Epithelial cell of proximal tubule (primary cell): ENCODE data around the gene ZNF491. TPM values are rescaled to one million over a fixed set of nuclear protein-coding genes. Genes with fewer than 3 reads are reported as not detected.
A peak's percentile ranks its signal among the peaks of the same experiment; 100 is the strongest.
"Not testable (repeated sequence)": the region's sequence is repeated elsewhere in the genome, so short reads cannot be mapped to it uniquely, and the experiment has no call there.

Experiments
- DNase-seq: peaks from one replicate; pipeline ENCODE4 v3.0.0-alpha.2; 2011; ENCODE audit warnings: low read depth
- H3K4me3 ChIP-seq: 2 replicates; pipeline ENCODE4 v1.5.1; 2011; ENCODE audit warnings: low read depth, mild to moderate bottlenecking, low read length
- total RNA-seq: library from RNA; depleted of rRNA; stranded (reverse); fragments of >200 nt; gene quantifications from 2 replicates; pipeline ENCODE4 v1.2.3, GENCODE V29; 2015
- TF ChIP-seq, protein P1 (sequence below): conservative IDR thresholded peaks from 2 replicates; pipeline ENCODE4 v1.5.1; 2012; ENCODE audit warnings: low read depth, mild to moderate bottlenecking, low read length

ZNF491 gene
- total RNA-seq, 1 donor from 2014 or later = 0.17 TPM

DNA sequence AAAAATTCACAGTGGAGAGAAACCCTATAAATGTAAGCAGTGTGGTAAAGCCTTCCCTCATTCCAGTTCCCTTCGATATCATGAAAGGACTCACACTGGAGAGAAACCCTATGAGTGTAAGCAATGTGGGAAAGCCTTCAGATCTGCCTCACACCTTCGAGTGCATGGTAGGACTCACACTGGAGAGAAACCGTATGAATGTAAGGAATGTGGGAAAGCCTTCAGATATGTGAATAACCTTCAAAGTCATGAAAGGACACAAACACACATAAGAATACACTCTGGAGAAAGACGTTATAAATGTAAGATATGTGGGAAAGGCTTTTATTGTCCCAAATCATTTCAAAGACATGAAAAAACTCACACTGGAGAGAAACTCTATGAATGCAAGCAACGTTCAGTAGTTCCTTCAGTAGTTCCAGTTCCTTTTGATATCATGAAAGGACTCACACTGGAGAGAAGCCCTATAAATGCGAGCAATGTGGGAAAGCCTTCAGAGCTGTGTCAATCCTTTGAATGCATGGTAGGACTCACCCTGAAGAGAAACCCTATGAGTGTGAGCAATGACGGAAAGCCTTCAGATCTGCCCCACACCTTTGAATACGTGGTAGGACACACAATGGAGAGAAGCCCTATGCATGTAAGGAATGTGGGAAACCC, 34.1 kb downstream of the ZNF491 start:
- TF ChIP-seq, protein P1, sequence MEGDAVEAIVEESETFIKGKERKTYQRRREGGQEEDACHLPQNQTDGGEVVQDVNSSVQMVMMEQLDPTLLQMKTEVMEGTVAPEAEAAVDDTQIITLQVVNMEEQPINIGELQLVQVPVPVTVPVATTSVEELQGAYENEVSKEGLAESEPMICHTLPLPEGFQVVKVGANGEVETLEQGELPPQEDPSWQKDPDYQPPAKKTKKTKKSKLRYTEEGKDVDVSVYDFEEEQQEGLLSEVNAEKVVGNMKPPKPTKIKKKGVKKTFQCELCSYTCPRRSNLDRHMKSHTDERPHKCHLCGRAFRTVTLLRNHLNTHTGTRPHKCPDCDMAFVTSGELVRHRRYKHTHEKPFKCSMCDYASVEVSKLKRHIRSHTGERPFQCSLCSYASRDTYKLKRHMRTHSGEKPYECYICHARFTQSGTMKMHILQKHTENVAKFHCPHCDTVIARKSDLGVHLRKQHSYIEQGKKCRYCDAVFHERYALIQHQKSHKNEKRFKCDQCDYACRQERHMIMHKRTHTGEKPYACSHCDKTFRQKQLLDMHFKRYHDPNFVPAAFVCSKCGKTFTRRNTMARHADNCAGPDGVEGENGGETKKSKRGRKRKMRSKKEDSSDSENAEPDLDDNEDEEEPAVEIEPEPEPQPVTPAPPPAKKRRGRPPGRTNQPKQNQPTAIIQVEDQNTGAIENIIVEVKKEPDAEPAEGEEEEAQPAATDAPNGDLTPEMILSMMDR = no peak
- no peak overlapping the region for H3K4me3 ChIP-seq
- DNase-seq = no peak

DNA sequence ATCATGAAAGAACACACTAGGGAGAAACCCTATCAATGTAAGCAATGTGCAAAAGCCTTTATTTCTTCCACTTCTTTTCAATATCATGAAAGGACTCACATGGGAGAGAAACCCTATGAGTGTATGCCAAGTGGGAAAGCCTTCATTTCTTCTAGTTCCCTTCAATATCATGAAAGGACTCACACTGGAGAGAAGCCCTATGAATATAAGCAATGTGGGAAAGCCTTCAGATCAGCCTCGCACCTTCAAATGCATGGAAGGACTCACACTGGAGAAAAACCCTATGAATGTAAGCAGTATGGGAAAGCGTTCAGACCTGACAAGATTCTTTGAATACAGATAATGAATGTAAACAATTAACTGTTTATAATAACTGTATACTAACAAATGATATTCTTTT, 35.2 kb downstream of the ZNF491 start:
- TF ChIP-seq, protein P1 = no peak
- H3K4me3 ChIP-seq = no peak overlapping the region
- no peak for DNase-seq

DNA sequence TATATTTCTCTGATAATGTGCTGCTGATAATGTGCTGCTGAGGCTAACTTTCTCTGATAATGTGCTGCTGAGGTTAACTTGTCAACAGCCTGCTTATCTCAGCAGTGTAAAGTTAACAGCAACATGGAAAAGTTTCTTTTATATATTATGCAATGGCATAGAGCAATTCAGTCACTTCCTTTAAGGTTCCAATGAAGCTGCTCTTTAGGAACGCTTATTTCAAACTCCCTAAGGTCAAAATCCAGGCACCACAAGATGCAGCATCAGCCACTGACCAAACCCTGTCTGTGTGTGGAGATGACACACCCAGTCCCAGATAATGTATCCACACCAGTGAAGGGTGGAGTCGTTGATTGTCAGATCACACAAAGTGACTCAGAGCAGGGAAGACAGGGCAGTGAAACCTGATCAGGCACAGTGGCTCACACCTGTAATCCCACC, 37.3 kb downstream of the ZNF491 start:
- not testable (repeated sequence) for H3K4me3 ChIP-seq, DNase-seq

DNA sequence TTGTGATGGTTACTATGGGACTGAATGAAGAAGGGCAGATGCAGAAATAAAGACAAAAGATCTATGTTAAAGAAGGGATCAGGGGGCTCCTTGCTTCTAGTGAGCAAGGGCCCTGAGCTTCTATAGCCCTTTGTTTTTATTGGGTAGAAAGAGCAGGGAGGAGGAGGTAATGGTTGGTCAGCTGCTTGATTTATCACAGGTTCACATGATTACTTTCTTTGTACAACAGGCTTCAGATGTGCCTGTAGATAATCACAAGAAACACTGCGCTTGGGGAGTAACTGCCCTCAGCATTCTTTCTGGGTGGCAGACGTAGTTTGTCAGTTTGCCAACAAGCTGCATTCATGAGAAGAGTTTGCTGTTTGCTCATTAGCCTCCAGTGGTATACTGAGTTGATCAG, 45.4 kb downstream of the ZNF491 start:
- H3K4me3 ChIP-seq = no peak overlapping the region
- TF ChIP-seq, protein P1 = no peak
- no peak for DNase-seq

DNA sequence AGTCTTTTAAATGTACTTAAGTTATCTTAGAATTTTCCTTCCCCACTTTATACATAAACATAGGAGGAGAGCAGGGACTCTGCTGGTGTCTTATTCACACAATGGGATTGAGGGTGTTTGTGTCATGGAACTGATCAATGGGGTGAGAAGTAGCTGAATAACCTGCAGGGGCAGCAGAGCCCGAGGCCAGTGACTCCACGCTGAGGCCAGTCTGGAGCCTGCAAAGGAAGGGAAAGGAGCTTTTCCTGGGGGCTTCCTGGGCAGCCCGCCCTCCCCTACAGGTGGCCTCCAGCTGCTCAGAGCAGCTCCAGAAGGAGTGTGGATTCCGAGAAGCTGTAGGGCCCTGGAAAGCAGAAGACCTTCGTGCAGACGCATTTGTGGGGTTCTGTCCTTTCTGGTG, 49.3 kb downstream of the ZNF491 start:
- H3K4me3 ChIP-seq, DNase-seq: not testable (repeated sequence)

DNA sequence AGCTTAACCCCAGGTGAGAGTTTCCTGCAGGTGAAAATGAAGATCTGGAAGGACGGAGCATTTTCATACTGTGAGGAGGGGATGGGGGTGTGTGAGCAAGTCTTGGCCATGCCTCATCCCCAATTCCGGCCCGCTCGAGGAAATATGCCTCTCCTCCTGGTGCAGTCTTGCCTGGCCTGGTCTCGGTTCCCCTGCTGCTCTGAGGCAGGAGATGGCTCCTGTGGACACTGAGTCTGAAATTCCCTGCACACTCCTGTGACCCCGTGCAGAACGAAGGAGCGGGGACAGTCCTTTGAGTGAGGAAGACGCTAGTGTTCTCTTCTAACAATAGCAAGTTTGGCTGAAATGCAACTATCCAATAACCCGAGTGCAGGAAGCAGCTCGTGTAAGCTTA, 49.9 kb downstream of the ZNF491 start:
- DNase-seq = no peak
- TF ChIP-seq, protein P1 = no peak
- H3K4me3 ChIP-seq = peak overlapping the region; percentile 66

DNA sequence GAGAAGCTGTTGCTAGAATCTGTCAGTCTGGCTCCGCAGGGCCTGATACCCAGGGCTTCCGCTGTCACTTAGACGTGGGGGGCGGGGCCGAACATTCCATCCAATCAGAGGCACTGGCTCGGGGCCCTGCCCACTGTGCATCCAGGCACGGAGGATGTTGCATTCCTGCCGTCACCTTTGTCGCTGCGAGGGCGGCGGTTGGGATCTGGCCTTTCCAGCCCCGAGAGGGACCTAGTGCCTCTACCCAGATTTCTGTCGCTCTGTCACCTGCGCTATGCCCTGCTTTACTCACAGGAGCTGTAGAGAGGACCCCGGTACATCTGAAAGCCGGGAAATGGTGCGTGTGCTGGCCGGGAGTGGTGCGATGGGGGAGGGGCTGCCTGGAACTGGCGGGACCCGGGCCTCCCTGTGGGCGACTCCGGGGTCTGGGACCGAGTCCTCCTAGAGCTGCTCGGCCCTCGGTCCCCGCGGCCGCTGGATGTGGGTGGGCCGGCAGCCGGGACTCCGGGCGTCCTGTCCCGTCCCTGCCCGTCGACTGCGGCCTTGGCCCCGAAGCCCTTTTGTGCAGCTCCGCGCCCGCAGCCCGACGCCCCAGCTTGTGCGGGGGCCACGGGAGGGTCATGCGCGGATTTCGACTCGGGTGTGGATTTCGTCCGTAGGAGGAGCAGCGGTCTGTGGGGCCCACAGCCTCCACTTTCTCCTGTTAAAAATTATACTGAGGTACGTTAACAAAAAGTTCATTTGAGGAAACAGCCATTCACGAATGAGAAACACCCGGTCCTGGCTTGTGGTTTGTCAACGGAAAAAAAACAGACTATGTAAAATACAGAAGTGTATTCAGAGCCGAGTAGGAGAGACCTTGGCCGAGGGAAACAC, 50.5 kb downstream of the ZNF491 start, which contains the start of gene ZNF439:
ZNF439 (plus strand) TSS at position 133 of the 876 bp plus-strand sequence; CDS start at position 275, 142 bp downstream.
- peak; percentile 9 for DNase-seq
- TF ChIP-seq, protein P1 = no peak
- peak within 1 kb of the TSS; percentile 66 for H3K4me3 ChIP-seq

DNA sequence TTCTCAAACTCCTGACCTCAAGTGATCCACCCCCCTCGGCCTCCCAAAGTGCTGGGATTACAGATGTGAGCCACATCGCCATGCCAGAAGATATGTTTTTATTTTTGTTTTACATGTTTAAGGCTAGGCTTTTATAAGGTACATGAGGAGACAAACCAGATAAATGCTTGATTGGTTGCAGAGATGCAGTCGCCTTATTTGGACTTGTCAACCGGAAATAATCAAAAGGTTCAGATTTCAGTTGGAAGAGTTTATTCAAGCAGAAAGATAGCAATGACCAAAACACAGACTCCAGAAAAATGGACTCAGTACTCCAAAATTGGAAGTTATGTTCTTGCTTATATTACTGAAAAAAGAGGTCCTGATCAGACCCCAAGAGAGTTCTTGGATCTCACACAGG, 52.0 kb downstream of the ZNF491 start:
- not testable (repeated sequence) for H3K4me3 ChIP-seq

More for the DNA sequence above, 52.0 kb downstream of the ZNF491 start:
- not testable (repeated sequence) for DNase-seq
